HCT116 (cell line): ENCODE data around the gene ETNPPL.

Experiments used
- CEBPB ChIP-seq: IDR thresholded peaks from 2 replicates; pipeline ENCODE4 v1.6.1; 2012; ENCODE audit warnings: low read depth
- CTCF ChIP-seq, 3 experiments: fragments of 200-600 bp in 1 of 3; sonication (generic) in 1 of 3; IDR thresholded peaks in 2 of 3; conservative IDR thresholded peaks in 1 of 3; 2 replicates each; pipeline ENCODE4 v1.5.1; 2012 to 2017; ENCODE audit warnings: low read depth in 2 of 3, low read length in 2 of 3, antibody characterized with exemption in 1 of 3, borderline replicate concordance in 1 of 3, control low read depth in 1 of 3, mild to moderate bottlenecking in 1 of 3, mixed read lengths in 1 of 3, mixed run types in 1 of 3, moderate library complexity in 1 of 3; ENCODE audit not compliant: insufficient read depth in 1 of 3
- EZH2 ChIP-seq: fragments of 200-600 bp; sonication (generic); IDR thresholded peaks from 2 replicates; pipeline ENCODE4 v1.6.1; 2017; ENCODE audit warnings: antibody characterized with exemption, mixed run types
- JUND ChIP-seq: IDR thresholded peaks from 2 replicates; pipeline ENCODE4 v1.6.1; 2012
- POLR2A ChIP-seq: IDR thresholded peaks from 2 replicates; pipeline ENCODE4 v1.7.0; 2011; ENCODE audit warnings: borderline replicate concordance; ENCODE audit not compliant: insufficient read depth, insufficient read length; ENCODE audit errors: extremely low read depth
- ZBTB33 ChIP-seq: IDR thresholded peaks from 2 replicates; pipeline ENCODE4 v1.6.1; 2011; ENCODE audit warnings: mild to moderate bottlenecking, low read length, moderate library complexity; ENCODE audit not compliant: insufficient replicate concordance; ENCODE audit errors: extremely low read depth
- ZNF274 ChIP-seq: fragments of 200-500 bp; sonication (Bioruptor generic); IDR thresholded peaks from 2 replicates; pipeline ENCODE4 v1.6.1; 2014; ENCODE audit warnings: mild to moderate bottlenecking, low read depth, low read length, inconsistent platforms

GRCh38 chr4:108716340-108716739 is 46.5 kb downstream of the ETNPPL start:
- TF ChIP-seq CTCF (IDR thresholded peaks at IDR 0.05 in 2 of 3, conservative IDR thresholded peaks at IDR 0.05 in 1 of 3; ENCODE audit: borderline replicate concordance in 1 of 3, insufficient read depth in 1 of 3, low read depth in 2 of 3, low read length in 2 of 3), result no peak
- TF ChIP-seq EZH2, result no peak
- TF ChIP-seq JUND, result no peak
- TF ChIP-seq POLR2A, result no peak
- no peak for TF ChIP-seq ZNF274
- TF ChIP-seq ZBTB33, result no peak
- TF ChIP-seq CEBPB, result no peak
